C4-2B (cell line): Measurements from ENCODE around the gene KRT35.

ENCODE experiments used
- ZFX ChIP-seq: fragments of 450-650 bp; IDR thresholded peaks from 2 replicates; pipeline ENCODE4 v1.6.1; 2017
- TF ChIP-seq, protein P1 (sequence below): fragments of 450-650 bp; conservative IDR thresholded peaks from 2 replicates; pipeline ENCODE4 v1.5.1; 2017; ENCODE audit warnings: mild to moderate bottlenecking

DNA sequence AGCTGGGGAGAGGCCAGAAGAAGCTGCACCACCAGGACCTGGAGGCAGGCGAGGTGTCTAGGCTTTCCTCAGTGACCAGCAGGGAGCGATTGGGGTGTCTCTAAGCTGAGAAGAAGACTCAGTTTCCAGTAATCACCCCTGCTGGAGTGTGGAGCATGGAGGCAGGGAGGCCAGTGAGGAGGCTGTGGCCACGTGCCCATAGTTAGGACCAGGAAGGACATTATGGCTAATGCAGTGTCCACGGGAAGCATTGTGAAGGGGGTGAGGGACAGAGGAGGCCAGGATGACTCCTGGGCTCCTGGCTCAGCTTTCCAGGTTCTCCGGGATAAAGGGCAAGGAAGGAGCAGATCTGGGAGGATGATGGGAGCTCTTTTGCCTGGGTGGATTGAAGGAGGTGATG, 18.8 kb upstream of the KRT35 start:
- TF ChIP-seq, protein P1, sequence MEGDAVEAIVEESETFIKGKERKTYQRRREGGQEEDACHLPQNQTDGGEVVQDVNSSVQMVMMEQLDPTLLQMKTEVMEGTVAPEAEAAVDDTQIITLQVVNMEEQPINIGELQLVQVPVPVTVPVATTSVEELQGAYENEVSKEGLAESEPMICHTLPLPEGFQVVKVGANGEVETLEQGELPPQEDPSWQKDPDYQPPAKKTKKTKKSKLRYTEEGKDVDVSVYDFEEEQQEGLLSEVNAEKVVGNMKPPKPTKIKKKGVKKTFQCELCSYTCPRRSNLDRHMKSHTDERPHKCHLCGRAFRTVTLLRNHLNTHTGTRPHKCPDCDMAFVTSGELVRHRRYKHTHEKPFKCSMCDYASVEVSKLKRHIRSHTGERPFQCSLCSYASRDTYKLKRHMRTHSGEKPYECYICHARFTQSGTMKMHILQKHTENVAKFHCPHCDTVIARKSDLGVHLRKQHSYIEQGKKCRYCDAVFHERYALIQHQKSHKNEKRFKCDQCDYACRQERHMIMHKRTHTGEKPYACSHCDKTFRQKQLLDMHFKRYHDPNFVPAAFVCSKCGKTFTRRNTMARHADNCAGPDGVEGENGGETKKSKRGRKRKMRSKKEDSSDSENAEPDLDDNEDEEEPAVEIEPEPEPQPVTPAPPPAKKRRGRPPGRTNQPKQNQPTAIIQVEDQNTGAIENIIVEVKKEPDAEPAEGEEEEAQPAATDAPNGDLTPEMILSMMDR, result no peak
- TF ChIP-seq ZFX, result no peak
